A673 (cell line): ENCODE measurements around the gene GPR89B. TPM values are rescaled to one million over a fixed set of nuclear protein-coding genes. Genes with fewer than 3 reads are reported as not detected.

Experiments
- BruUV-seq: library from RNA; stranded (reverse); fragments of 400-500 nt; replicated peaks from 2 replicates; lab custom pipeline; 2021; lab: Mats Ljungman, UMichigan
- CTCF ChIA-PET: fragments of 300-600 bp; sonication (Branson Sonifier 250); formaldehyde crosslinking; loops from one replicate; lab custom pipeline; 2022; ENCODE audit warnings: antibody characterized with exemption; lab: Charles Lee
- POLR2A ChIA-PET: fragments of 300-600 bp; sonication (Branson Sonifier 250); formaldehyde crosslinking; loops from one replicate; lab custom pipeline; 2022; ENCODE audit warnings: antibody characterized with exemption; ENCODE audit not compliant: low non-redundant PET; lab: Charles Lee
- DNase-seq: peaks from one replicate; pipeline ENCODE4 v3.0.0-alpha.2; 2015; ENCODE audit warnings: low spot score
- H3K27ac ChIP-seq: fragments of 200-600 bp; sonication (generic); 2 replicates; pipeline ENCODE4 v1.5.1; 2016; ENCODE audit warnings: mixed run types, low read depth, mild to moderate bottlenecking, mixed read lengths, antibody characterized with exemption, low read length; ENCODE audit not compliant: poor library complexity, severe bottlenecking
- H3K27me3 ChIP-seq: fragments of 200-600 bp; sonication (generic); replicated peaks from 2 replicates; pipeline ENCODE4 v1.6.1; 2017; ENCODE audit warnings: mixed run types, low read depth, mild to moderate bottlenecking, mixed read lengths, antibody characterized with exemption, low read length; ENCODE audit not compliant: insufficient read depth, poor library complexity
- H3K36me3 ChIP-seq: fragments of 200-600 bp; sonication (generic); 2 replicates; pipeline ENCODE4 v1.6.1; 2016; ENCODE audit warnings: mixed run types, mild to moderate bottlenecking, mixed read lengths, antibody characterized with exemption, low read length; ENCODE audit not compliant: insufficient read depth, poor library complexity, severe bottlenecking
- H3K4me1 ChIP-seq: fragments of 200-600 bp; sonication (generic); 2 replicates; pipeline ENCODE4 v1.6.1; 2017; ENCODE audit warnings: mixed run types, mild to moderate bottlenecking, mixed read lengths, antibody characterized with exemption, low read length; ENCODE audit not compliant: insufficient read depth, poor library complexity, severe bottlenecking
- H3K4me3 ChIP-seq: fragments of 200-600 bp; sonication (generic); 2 replicates; pipeline ENCODE4 v1.5.1; 2016; ENCODE audit warnings: low read depth, mixed run types, mild to moderate bottlenecking, mixed read lengths, low read length; ENCODE audit not compliant: poor library complexity, severe bottlenecking
- H3K9me3 ChIP-seq: fragments of 200-600 bp; sonication (generic); 2 replicates; pipeline ENCODE4 v1.6.1; 2016; ENCODE audit warnings: mixed run types, low read depth, mild to moderate bottlenecking, mixed read lengths, antibody characterized with exemption, low read length; ENCODE audit not compliant: poor library complexity, severe bottlenecking
- EZH2 ChIP-seq: fragments of 200-600 bp; sonication (generic); IDR thresholded peaks from 2 replicates; pipeline ENCODE4 v1.6.1; 2017; ENCODE audit warnings: borderline replicate concordance, low read depth, mild to moderate bottlenecking, mixed read lengths, antibody characterized with exemption, low read length; ENCODE audit not compliant: poor library complexity, severe bottlenecking
- intact Hi-C: fragments of 100-400 bp; cut with micrococcal nuclease; formaldehyde crosslinking; loops from one replicate; pipeline ENCODE4 v1.10.0; 2022; ENCODE audit not compliant: unreplicated experiment
- total RNA-seq: library from RNA; stranded (reverse); gene quantifications from 2 replicates; pipeline ENCODE4 v1.2.3, GENCODE V29; 2021
- TF ChIP-seq, protein P1 (sequence below): fragments of 300-800, 200-600 bp; sonication (generic); conservative IDR thresholded peaks from 2 replicates; pipeline ENCODE4 v1.5.1; 2017; ENCODE audit warnings: low read depth, mild to moderate bottlenecking, antibody characterized with exemption, low read length, moderate library complexity, mixed read lengths

The GPR89B gene
- total RNA-seq, 1 experiment from 2014 or later: 11.5 TPM

DNA sequence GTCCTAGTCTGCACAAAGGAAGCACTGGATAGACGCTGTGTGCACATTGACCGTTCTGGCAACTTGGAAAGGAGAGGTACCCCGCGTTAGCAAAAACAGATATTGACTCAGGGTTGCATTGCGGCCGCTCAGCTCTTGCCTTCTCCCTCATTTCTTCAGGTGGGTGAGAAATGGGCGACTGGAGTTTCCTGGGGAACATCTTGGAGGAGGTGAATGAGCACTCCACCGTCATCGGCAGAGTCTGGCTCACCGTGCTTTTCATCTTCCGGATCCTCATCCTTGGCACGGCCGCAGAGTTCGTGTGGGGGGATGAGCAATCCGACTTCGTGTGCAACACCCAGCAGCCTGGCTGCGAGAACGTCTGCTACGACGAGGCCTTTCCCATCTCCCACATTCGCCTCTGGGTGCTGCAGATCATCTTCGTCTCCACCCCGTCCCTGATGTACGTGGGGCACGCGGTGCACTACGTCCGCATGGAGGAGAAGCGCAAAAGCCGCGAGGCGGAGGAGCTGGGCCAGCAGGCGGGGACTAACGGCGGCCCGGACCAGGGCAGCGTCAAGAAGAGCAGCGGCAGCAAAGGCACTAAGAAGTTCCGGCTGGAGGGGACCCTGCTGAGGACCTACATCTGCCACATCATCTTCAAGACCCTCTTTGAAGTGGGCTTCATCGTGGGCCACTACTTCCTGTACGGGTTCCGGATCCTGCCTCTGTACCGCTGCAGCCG is 20.3 kb upstream of the GPR89B start:
- Histone ChIP-seq H3K4me3 (no peak overlapping the region), H3K36me3 (no peaks in the 10 kb centered on the region), H3K9me3 (no peaks in the 10 kb centered on the region), H3K4me1 (no peaks in the 10 kb centered on the region), H3K27me3 (no peaks in the 10 kb centered on the region), H3K27ac (no peak overlapping the region)
- CTCF ChIA-PET: no interaction called here
- DNase-seq: no peak
- POLR2A ChIA-PET: no interaction called here
- BruUV-seq: no TSS peak
- intact Hi-C loops: no loop called here
- TF ChIP-seq, protein P1, sequence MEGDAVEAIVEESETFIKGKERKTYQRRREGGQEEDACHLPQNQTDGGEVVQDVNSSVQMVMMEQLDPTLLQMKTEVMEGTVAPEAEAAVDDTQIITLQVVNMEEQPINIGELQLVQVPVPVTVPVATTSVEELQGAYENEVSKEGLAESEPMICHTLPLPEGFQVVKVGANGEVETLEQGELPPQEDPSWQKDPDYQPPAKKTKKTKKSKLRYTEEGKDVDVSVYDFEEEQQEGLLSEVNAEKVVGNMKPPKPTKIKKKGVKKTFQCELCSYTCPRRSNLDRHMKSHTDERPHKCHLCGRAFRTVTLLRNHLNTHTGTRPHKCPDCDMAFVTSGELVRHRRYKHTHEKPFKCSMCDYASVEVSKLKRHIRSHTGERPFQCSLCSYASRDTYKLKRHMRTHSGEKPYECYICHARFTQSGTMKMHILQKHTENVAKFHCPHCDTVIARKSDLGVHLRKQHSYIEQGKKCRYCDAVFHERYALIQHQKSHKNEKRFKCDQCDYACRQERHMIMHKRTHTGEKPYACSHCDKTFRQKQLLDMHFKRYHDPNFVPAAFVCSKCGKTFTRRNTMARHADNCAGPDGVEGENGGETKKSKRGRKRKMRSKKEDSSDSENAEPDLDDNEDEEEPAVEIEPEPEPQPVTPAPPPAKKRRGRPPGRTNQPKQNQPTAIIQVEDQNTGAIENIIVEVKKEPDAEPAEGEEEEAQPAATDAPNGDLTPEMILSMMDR: no peak
- no peak for TF ChIP-seq EZH2

DNA sequence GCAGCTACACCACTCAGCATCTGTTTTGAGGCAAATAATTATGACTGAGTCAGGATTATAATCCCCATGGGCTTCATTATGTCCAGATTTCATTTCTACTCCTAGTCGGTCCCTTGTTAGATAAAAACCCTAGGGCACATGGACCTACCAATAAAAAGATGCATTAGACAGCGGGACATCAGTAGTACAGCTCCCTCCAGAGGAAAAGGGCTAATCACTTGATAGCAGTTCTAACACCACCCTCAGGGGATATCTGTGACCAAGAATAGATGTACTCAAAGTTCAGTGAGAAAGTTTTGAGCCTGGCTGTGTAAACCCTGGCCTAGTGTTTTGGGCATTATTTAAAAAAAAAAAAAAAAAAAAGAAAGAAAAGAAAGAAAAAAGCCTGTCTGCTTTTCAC is 15.7 kb upstream of the GPR89B start:
- Histone ChIP-seq H3K4me1 (no peaks in the 10 kb centered on the region), H3K27ac (no peak overlapping the region), H3K4me3 (no peak overlapping the region), H3K27me3 (no peaks in the 10 kb centered on the region), H3K36me3 (no peaks in the 10 kb centered on the region), H3K9me3 (no peaks in the 10 kb centered on the region)
- peak; percentile 45 for DNase-seq
- POLR2A ChIA-PET: no interaction called here
- TF ChIP-seq, protein P1: no peak
- TF ChIP-seq EZH2: no peak
- CTCF ChIA-PET: no interaction called here
- BruUV-seq: no TSS peak
- intact Hi-C loops: no loop called here

DNA sequence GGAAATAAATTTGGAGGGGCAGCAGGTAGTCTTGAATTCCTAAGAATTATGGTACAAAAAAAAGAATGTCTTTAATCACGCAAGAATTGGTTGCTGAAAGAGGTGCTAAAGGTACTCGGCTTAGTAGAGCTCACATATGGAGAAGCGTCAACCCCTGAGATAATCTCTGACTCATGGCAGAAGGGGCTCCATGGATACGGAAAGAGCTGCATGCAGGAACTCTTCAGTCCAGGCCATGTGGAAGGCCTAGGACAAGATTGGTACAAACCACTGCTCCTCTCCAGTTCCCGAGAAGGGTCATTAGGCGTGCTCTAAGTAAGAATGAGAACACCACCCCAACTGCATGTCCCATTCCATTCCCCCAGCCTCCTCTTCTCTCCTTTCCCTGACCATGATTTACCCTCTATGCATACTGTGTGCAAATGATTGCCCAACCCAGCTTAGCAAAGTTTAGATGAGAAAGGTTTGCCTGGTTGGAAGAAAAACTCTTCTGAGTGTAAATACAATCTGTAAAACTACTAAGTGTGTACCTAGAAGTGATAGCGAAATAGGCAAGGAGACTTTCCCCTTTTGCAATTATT is 14.8 kb upstream of the GPR89B start:
- Histone ChIP-seq H3K27me3 (no peaks in the 10 kb centered on the region), H3K27ac (no peak overlapping the region), H3K36me3 (no peaks in the 10 kb centered on the region), H3K4me3 (no peak overlapping the region), H3K9me3 (no peaks in the 10 kb centered on the region), H3K4me1 (no peaks in the 10 kb centered on the region)
- no peak for TF ChIP-seq EZH2
- TF ChIP-seq, protein P1: no peak
- POLR2A ChIA-PET: no interaction called here
- CTCF ChIA-PET: no interaction called here
- intact Hi-C loops: no loop called here
- no TSS peak for BruUV-seq
- DNase-seq: no peak
